ENCODE measurements around the gene PGBD1.
"Not testable (repeated sequence)": the region's sequence is repeated elsewhere in the genome, so short reads cannot be mapped to it uniquely, and the experiment has no call there.

Gene PGBD1

GRCh38 chr6:28269492-28269891, 11.9 kb upstream of the PGBD1 start:
- no peak for DNase-seq

- no peak for DNase-seq
Observed at GRCh38 chr6:28274888-28275287, 6.5 kb upstream of the PGBD1 start.

GRCh38 chr6:28277746-28278145, 3.6 kb upstream of the PGBD1 start:
- DNase-seq, result no peak

- no peak for DNase-seq
Observed at GRCh38 chr6:28280595-28281287, 631 bp upstream of the PGBD1 start.

DNA sequence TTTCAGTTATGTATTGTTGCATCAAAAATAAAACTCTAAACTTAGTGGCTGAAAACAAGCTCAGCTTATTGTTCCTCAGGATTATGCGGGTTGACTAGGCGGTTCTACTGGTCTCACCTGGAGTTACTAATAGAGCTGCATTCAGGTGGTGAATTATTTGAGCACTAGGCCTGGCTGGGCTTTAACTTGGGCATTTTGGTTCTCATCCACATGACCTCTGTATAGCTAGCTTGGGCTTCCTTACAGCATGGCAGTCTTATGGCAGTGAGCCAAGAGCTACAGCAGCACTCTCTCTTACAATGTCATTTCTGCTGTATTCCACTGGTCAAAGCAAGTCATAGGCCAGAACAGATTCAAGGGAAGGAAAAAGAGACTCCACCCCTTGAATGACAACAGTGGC, 1.6 kb downstream of the PGBD1 start:
- DNase-seq, result no peak

- DNase-seq, result no peak
Observed at GRCh38 chr6:28291573-28291972, 10.2 kb downstream of the PGBD1 start.

DNA sequence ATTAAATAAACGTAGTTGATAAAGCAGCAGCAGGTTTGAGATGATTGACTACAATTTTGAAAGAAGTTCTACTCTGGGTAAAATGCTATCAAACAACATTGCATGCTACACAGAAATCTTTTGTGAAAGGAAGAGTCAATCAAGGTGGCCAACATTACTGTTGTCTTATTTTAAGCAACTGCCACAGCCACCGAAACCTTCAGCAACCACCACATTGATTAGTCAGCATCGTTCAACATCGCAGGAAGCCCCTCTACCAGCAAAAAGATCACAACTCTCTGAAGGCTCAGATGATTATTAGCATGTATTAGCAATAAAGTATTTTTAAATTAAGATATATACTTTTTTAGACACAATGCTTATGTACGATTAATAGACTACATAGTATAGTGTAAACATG, 14.0 kb downstream of the PGBD1 start:
- DNase-seq, result no peak

DNA sequence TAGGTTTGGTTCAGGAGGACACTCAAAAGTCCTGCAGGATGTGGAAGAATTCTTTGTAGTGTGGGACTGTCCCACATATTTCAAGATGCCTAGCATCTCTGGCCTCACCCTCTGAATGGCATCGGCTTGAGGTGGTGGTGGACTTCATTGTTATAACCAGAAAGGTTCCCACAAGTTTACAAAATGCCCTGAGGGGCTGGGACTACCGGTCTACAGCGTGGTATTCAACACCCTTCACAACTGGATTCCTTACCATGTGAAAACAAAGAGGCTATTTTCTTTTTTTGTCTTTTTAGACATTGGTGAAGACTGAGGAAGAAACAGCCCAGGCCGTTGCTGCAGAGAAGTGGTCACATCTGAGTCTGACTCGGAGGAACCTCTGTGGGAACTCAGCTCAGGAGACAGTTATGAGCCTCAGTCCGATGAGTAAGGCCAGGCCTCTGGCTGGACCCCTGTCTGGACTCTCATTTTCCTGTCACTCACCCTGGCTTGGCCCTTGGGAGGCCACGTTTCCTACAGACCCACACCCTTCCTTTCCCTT, 15.2 kb downstream of the PGBD1 start:
- no peak for DNase-seq

DNA sequence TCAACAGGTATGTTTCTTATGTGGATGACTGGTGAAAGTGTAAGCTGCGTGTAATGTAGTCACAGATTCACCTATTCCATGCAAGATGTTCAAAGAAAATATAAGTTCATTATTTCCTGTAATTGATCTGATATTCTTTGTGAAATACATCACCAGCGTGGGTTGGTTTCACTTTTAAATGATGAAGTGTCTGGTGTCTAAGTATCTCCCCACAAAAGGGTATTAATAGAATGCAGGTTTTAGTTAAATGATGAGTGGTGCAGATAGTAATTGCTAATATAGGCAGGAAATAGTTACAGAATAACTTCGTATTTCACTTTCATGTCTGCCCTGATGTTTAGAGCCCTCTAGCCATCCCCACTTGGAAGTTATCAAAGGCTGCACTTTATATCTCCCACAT, 22.2 kb downstream of the PGBD1 start:
- DNase-seq, result no peak

- DNase-seq, result not testable (repeated sequence)
Observed at GRCh38 chr6:28306363-28306762, 25.0 kb downstream of the PGBD1 start.

DNA sequence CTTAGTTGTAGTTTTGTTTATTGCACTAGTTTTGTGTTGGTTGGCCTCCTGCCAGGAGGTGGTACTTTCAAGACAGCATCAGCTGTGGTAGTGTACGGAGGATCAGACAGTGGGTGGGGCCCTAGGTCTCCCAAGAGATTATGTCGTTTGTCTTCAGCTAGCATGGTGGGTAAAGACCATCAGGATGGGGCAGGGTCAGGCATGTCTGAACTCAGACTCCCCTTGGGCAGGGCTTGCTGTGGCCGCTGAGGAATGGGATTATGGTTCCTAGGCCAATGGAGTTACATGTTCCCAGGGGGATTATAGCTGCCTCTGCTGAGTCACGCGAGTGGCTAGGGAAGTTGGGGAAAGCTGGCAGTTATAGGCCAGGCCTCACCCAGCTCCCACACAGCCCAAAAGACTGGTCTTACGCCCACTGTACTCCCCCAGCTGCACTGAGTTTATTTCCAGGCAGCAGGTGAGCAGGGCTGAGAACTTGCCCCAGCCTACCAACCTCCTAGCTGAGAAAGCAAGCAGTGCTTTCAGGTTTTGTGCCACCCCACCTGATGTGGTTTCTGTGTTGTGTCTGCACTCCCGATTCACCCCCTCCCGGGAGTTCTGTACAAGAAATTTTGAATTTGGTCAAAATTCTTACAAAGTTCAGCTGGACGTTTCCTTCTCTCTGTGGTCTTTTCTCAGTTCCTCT, 29.9 kb downstream of the PGBD1 start:
- no peak for DNase-seq

GRCh38 chr6:28312939-28313338, 31.6 kb downstream of the PGBD1 start:
- DNase-seq, result no peak

DNA sequence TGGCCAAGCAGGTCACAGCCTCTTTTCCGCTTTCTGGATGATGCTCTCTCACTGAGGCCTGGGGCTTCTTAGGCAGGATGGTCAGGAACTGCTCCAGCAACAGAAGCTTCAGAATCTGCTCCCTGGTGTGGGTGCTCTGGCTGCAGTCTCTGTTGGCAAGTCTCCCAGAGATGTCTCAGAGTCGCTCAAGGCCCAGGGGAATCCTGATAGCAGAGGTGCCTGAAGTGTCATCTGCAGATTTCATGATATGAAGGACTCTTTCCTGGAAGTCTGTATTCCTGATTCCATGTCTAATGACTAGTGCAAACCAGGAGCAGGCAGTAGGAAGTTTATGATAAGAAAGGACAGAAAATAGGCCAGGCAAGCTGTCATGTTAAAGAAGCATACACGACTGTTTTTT, 34.3 kb downstream of the PGBD1 start:
- no peak for DNase-seq

GRCh38 chr6:28317866-28318265, 36.5 kb downstream of the PGBD1 start:
- DNase-seq, result not testable (repeated sequence)

DNA sequence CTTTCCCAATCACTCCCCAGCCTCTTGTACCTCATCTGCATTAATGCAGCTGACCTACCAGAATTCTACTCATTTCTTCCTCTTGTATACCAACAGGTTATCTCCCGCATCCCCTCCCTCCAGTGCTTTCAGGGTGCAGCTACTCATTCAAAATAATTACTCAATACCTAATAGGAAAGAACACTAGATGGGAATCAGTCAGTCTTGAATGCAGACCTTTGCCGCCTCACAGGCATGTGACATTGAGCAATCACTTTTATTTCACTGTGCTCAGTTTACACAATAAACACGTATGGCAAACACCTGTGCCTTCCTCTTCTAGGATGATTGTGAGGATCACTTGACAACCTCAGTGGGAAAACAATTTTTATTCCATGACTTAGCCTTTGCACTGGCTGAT, 41.3 kb downstream of the PGBD1 start:
- DNase-seq, result no peak

- DNase-seq, result no peak
Observed at GRCh38 chr6:28323813-28324424, 42.5 kb downstream of the PGBD1 start.

DNA sequence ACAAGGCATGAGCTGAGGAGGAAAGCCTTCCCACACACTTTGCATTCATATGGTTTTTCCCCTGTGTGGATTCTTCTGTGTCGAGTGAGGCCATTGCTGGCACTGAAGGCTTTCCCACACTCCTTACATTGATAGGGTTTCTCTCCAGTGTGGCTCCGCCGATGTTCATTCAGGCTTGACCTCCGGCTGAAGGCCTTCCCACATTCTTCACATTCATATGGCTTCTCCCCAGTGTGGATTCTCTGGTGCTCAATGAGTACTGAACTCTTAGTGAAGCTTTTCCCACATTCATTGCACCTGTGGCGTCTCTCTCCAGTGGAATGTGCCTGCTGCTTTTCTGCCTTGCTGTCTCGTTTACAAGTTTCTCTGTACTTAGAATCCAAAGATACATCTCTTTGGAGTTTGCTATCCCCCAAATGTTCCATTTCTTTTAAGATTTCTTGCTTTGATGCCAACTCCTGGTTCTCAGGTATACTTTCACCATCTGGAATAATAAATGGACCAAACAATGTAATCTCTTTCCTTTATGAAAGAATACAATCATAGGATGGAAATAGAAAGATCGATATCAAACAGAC, 45.1 kb downstream of the PGBD1 start:
- DNase-seq, result no peak

DNA sequence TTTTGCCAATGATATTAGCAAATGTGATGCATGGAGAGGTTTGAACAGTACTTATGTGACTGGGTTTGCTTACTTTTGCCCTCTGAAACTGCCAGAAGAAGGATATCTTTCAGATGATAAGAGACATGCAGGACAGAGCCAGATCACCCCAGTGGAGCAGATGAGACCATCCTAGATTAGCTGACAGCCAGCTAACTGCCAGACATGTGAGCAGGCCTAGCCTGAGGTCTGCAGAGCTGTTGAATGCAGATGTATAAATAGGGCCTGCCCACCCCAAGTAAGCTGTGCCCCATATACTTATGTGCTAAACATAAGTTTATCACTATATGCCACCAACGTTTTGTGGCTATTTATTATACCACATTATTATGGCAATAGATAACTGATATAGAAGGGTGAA, 48.7 kb downstream of the PGBD1 start:
- DNase-seq, result no peak

DNA sequence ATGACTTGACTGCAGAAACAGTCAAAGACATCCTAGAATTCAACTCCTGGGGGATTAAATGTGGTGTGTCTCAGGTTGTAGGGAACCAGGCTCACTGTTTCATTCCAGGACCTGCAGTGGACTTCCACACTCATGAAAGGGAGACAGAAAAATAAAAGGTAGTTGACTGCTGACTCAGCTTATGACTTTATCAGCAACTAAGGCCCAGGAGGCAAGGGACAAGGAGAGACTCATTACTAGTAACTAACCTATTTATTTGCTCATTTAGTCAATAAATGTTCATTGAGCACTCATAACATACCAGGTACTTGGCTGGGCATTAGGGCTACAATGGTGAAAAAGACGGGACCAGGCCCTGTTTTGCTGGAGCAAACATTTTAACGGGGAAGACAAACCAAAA, 51.7 kb downstream of the PGBD1 start:
- DNase-seq, result no peak

DNA sequence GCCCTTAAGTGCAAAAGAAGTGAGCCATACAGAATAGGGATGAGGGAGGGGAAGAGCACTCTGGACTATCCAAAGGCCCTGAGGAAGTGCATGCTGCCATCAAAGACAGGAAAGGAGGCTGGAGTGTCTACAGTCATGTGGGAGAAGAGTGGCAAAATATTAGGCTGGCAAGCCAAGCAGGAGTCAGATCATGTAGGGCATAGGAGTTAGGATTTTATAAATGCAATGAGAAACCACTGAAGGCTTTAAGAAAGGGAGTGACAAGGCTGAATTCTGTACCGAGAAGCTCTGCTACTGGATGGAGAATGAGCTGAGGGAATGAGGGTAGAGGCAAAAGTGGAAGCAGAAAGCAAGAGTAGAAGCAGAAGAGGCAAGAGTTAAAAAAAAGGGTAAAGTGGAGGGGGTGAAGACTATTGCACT, 52.2 kb downstream of the PGBD1 start:
- DNase-seq, result no peak

DNA sequence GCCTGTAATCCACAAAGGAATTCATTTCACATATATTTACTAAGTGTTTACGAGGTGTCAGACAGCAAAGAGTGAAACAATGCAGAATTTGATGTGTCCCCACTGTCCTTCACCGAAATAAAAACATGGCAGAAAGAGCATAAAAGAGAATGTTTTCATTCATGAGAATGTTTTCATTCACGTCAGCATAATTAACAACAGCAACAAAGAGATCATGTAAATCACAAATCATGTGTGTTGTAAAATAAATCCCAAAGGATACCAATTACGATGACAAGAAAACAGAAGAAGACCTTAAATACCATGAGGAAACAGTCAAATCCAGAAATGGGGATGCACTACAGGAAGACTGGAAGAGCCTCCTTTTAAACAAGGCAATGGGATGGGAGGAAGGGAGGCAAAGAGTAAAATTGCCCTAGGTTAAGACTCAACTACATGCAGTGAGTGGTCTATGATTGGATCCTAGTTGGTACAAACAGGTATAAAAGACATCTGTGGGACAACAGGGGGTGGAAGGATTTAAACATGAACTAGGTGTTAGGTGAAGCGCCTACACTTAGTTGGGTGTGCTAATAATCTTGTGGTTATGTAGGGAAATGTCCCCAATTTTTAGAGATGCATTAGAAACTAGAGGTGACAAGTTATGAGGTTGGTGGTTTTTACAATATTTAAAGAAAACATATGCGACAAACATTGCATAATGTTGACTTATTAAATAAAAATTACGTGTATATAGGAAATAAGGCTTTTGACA, 53.1 kb downstream of the PGBD1 start:
- no peak for DNase-seq

DNA sequence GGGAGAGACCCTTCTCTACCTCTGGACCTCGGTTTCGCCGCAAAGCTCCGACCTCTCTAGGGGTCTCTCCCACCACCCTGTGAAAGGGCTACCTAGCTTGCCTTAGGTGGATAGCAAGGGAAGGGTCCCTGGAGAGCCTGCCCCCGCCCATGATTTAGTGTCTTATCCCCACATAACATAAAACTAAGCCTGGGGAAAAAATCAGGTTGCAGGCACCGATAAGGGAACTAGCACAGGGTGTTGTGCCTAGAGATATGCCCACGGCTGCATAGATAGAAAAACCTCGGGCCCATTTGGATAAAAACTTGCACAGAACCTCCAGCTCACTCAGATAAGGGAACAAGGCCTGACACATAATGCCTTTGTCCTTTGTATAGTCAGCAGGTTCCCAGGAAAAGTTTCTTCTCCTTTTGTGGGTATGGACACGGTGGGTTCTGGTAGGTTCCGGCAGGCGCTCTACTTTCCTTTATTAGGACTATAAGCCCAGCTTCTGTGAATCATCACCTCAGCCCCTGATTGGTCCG, 53.7 kb downstream of the PGBD1 start:
- DNase-seq, result no peak

Measured in activated CD4-positive, alpha-beta T cell treated with anti-CD3 and anti-CD28 coated beads, Interleukin-2, amount 50 U/mL, for 48 hours (primary cell).